GM18907 (cell line): ENCODE data around the gene ZNF106.

ENCODE experiments used
- ATAC-seq: cut with Tn5 transposase; IDR thresholded peaks from one replicate; pipeline ENCODE4 v1.9.1; 2021; ENCODE audit warnings: mild to moderate bottlenecking, moderate library complexity; ENCODE audit not compliant: unreplicated experiment

Gene ZNF106

DNA sequence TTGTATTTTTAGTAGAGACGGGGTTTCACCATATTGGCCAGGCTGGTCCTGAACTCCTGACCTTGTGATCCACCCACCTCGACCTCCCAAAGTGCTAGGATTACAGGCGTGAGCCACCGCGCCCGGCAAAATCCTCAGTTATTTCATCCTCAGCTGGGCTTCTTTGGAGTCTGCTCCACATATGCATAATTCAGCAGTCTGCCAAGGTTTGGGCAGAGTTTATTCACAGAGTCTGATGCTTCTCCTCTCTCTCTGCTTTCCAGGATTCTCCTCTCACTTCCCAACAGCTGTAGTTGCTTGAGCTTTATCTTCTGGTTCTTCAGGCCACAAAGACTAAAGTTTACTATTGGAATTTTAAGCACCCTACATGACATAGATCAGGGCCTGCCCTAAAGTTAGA lies 8.2 kb downstream of the ZNF106 start:
- ATAC-seq = no peak

DNA sequence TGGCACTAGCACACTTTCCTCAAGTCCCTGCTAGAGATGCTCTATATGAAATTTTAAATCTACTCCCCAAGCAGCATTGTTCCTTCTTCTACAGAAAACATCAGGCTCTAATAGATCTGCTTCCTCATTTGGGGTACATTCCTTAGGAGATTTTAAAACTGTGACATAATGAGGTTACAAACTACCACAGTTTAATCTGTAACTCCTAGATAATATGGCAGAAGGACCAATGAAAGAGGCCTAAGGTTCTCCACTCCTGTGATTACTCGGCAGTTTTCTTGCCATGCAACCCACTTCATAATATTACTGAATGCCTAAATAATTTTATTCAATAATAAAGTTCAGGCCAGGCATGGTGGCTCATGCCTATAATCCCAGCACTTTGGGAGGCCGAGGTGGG lies 16.1 kb downstream of the ZNF106 start:
- ATAC-seq = no peak

DNA sequence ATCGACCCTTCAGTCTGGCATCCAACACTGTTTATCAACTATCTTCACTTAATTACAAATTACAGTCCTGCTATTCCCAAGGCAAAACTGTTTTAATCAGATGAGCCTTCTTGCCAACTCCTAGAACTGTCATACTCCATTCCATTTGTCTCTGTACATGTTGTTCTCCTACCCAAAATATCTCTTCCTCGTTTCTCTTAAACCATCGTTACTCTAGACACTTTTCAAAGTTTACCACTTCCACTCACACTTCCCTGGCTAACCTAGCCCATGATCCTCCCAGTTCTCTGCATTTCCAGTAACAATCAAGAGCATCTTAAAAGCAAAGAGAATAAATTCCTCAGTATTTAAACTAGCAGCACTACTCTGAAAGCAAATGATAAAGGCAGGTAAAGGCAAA lies 19.9 kb downstream of the ZNF106 start:
- ATAC-seq = no peak

DNA sequence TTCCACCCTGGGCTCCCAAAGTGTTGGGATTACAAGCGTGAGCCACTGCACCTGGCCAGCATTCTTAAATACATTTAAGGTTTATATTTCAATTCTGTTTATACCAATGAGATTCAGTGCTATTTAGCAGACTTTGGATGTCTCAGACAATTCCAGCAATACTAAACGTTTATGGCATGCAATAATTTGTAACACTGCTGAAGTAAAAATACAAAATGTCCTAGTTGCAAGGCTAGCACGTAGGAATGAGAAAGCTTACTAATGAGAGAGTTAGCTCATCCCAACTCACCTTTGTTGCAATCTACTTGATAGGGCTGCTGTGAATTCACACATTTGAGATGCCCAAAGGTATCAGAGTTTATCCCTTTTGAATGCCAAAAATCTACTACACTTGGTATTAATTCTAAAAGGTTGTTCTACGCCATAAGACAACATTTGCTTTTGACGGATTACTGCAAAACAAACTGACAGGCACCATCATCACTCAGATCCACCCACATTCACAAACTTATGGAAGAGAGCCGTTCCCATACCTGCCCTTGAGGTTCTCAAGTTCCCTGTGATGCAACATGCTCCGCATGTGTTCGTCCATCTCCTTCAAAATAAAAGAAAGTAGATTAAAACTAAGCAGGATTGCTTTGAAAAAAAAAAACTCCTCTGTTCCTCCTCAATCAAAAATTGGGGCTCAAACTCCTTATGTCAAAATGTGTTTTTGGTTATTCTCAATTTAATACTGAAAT lies 25.3 kb downstream of the ZNF106 start:
- ATAC-seq = no peak

DNA sequence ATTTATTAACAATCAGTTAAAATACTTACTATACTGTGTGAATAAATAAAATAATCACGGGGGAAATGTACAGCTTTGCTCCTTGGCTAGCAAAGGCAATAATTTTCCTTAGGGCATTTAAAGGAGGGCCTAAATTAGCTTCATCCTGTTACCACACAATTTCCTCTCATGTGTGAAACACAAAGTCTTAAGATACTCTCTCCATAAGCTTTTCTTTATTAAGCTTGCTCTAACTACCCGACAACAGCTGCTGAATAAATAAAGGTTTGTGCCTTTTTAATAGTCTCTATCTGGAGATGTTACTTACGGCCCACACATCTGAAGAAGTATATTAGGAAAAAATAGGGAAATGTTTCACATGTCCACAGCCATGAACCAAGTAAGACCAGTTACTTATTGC lies 29.7 kb downstream of the ZNF106 start:
- ATAC-seq = no peak

DNA sequence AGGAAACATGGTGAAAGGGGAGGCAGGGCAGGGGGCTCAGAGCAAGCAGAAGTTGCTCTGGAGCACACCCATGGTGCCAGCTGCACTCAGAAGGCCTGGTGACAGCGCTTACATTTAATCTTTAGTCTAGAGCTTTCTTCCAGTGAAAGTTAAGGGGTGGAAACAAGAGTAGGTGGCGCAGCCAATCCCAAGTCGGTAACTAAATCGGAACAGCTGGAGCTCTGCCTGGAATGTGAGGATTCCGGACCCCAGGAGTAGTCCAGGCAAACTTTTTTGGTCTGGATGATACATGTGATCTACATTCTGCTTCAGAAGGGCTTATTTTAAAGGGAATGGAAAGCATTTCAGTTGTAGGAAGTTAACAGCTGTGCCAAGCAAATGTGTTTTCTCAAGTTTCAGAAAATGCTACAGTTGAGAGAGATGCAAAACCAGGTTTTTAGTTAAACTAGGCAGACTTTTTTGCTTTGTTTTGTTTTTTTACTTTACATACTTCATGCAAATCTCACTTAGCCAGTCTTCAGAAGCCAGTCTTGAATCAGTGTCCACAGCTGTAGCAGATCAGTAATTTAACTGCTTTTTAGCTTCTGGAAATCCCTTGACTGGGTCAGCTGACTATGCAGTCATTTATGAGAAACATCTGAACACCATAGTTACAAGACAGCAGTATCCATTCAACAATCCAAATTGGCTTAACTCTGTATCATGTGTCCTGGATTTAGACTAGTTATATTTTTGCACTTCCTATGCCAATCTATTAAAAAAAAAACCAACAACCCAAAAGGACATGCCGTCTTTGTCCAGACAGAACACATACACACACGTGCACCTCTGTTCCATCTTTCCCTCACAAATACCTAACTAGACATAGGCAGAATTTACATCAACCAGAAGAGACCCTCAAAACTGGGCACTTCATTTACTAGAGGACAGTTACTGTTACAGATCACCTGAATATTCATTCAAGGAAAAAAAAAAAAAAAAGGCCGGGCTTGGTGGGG lies 33.2 kb downstream of the ZNF106 start:
- peak; percentile 70 for ATAC-seq

DNA sequence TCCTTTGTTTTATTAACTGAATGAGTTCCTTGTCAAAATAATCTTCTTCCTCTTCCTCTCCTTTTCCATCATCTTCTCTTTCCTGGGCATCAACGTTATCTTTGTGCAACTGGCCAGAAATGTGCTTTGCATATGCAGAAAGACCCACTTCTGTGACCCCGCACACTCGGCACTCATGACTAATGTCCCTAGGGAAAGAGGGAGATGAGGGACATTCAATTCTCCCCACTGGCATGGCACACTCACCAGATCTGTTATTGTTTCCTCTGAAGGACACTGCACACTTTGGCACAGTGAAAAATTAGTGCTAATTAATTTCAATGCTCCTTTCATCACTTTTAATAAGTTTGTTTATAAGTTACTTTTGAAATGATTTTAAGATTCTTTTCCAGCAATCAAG lies 34.0 kb downstream of the ZNF106 start:
- no peak for ATAC-seq

DNA sequence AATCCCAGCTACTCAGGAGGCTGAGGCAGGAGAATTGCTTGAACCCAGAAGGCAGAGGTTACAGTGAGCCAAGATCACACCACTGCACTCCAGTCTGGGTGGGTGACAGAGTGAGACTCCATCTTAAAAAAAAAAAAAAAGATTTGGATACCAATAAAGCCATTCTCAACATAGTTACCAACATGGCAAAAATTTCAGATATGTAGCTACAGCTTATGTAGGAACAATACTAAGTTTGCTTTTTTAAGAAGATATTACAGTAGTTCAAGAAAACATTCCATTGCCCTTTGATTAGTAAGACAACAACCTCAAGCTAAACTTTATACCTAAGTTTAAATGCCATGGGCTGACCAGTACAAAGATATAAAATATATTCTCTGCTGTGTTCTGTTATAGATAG lies 34.4 kb downstream of the ZNF106 start:
- no peak for ATAC-seq

DNA sequence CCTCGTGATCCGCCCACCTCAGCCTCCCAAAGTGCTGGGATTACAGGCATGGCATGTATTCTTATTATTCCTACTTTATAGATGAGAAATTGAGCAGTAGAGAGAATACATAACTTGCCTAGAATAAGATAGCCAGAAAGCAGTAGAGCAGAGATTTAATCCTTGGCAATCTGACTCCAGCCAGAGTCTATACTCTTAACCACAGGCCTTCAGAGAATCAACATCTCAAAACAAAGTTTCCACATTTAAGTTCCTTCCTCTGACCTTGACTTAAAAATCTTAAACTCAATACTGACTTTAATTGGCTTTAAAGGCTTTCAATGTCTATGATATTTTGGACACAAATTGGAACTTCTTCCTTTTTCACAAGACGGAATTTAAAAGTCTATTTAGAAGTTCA lies 37.1 kb downstream of the ZNF106 start:
- ATAC-seq = no peak

DNA sequence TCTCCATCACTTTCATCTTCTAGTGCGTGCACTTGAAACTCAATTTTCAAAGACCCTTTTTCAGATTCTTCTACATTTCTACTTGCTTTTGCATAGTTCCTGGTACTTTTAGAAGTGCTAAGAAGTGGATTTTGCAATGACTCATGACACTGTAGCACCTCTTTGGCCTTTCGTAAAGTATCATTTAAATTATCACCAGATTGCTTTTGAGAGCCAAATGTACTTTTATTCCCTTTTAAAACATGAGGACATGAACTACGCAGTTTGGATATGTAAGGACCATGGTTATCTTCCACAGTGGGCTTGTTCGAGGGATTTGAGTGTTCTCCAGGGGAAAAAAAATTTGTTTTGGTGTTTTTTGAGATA lies 40.5 kb downstream of the ZNF106 start:
- no peak for ATAC-seq

DNA sequence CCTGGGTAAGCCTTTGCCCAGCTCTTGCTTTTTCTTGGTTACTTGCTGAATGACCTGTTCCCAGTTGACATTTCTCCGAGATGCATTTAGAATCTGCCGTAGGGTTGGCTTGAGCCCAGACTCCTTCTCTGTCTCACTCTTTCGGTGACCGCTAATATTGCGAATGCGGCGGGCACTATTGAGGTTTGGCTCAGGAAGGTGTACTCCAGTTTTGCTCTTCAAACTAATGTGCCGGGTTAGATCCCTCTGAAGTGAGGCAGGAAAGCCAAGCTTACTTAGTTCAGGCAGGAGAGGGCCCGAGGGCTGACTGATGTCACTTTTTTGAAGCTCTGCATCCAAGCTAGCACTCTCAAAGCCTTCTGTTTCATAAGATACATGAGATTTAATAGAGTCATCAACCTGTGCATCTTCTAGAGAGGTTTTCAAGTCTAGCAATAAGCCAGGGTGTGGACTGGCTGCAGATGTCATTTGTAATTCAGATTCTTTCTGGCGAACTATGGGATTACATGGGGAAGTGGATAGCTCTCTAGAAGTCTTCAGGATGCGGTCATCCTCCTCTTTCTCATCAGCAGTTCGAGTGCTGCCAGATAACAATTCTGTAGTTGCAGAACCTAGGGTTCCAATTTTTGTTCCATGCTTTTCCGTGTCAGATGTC lies 41.0 kb downstream of the ZNF106 start:
- ATAC-seq = no peak

DNA sequence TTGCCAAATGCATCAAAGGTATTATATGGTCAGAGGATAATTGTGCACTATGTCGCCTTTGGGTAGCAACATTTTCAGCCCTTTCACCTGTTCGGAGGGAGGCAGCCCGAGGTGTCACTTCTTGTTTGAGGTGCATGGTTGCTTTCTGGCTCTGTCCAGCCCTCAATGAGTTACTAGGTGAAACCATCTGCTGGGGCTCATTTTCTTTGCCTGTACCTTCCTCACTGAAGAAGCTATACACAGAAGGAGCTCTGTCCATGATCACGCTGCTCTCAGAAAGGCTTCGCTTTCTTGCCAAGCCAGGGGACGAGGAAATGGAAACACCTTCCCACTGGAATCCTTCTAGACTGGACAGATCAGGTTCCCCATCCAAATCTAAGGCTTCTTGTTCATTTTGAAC lies 42.7 kb downstream of the ZNF106 start:
- ATAC-seq = no peak

DNA sequence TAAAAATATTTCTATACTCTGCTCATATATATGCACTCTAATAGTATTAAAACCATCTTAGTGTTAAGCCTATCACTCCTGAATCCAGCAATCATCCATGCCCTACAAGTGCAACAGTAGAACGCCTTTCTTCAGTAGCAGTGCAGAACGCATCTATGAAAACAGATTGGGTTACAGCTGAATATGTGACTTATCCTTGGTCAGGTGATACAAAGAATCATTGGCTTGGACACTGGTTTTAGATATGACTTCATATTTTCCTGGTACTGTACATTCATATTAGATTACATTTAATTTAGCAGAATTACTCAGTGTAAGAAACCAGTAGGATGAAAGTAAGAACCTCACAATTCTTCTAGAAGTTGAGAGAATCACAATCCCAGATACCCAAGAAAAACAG lies 43.3 kb downstream of the ZNF106 start:
- no peak for ATAC-seq

DNA sequence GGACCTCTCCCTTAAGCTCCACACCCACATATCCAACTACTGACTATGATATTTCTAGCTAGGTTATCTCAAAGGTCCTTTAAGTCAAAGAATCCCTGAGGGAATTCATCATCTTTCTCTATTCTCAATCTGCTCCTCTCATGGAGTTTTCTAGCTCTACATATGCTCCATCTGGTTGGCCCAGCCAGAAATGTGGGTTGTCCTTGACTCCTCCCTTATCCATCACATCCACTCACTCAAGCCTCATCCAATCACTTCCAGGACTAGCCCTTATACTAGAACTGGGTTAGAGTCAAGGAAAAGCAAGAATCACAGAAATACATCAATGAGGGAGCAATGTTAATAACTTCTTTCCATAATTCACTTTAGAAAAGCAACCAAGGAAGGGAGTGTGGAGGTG lies 45.4 kb downstream of the ZNF106 start:
- no peak for ATAC-seq

DNA sequence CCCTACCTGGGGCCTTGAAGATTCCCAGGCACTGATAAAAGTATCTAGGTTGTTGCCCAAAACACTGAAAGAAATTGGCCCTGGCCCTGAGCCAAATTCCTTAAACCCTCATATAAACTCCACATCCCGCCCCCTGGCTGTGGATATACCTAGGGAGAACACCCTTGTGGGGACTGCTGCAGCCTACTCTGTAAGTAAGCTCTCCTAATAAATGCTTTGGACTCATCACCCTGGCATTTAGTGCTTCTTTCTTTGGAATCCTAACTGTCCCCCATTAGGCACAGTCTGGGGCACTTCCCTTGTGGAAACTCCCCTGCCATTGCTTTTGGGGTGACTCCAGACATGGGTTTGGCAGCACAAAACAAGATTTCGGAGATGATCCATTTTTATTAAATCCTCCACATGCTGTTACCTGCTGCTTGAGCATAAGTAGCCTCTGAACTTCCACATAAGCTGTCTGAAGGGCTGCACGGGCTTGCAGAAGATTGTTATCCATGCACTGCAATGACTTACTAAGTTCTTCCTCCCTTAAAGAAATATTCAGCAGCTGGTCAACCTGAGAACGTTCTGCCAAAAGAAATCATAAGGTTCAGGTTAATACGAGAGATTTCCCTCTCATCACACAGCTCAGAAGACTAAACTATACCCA lies 46.4 kb downstream of the ZNF106 start:
- ATAC-seq = no peak

DNA sequence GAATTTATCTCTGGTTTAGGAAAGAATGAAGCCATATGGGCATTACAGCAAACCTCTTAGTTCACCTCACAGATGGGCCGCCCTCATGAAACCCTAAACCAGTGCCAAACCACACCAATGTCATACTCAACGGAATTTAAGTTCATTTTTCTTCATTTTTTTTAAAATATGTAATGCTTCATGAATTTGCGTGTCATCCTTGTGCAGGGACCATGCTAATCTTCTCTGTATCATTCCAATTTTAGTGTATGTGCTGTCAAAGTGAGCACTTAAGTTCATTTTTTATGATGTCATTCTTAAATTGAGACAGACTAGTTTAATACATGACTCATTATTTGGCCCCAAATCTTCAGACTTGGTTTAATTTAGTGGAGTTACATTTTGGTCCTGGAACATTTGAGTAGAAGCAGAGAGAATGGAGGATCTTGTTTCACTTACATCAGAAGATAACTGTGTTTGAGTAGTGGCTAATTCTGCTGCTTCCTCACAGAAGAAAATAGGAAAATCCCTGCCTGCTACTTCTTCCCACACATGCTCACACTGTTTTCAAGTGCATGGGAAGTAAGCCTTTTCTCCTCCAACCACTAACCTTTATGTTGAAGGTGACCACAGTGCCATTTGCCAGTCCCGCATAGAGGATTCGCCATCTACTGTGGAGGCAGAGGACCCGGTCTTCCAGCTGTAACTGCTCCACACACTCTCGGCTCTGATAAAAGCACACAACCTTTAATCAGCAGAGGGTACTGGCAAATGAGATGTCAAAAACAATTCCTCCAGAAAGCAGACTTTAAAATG lies 63.3 kb downstream of the ZNF106 start:
- no peak for ATAC-seq

DNA sequence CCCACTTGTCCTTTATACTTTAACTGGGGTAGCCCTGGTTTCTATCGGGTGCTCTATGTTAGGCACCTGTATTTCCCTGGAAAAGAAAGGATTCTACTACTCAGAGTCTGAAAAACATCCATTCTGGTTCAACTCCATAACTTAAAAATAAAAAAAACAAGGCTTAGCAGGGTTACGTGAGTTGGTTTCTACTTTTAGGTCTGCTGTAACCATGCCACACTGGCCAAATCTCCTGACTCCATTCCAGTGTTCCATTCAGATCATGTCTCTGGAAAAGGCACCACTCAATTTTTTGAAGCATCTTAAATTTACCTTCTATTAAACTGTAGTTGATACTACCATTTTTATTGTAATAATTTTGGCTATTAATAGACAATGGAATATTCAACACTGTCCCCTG lies 69.6 kb downstream of the ZNF106 start:
- no peak for ATAC-seq

DNA sequence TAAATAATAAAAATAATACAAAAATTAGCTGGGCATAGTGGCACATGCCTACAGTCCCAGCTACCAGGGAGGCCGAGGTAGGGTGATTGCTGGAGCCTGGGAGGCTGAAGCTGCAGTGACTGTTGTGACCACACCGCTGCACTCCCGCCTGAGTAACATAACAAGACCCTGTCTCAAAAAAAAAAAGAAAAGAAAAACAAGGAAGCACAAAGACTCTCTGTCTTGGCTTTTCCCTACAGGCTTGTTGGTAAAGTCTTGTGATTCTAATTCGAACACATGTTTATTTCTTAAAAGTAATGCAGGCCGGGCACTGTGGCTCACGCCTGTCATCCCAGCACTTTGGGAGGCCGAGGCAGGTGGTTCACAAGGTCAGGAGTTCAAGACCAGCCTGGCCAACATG lies 71.6 kb downstream of the ZNF106 start:
- no peak for ATAC-seq

DNA sequence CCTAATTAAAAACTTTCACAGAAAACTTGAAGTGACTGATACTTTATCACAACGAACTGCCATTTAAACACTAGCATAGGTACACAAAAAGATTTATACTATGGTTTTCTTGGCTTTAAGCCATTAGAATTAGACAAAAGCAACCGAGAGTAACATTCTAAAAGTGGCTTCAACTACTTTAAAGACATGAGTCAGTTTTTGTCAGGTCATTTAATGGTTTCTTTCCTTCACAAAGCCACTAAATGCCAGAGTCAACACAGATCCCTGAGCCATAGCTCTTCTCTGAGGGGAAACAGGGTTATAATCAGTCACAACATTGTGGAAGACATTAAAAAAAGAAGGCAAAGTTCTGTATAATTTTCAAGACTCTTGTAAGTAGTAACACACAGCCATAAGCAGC lies 77.0 kb downstream of the ZNF106 start:
- ATAC-seq = no peak

DNA sequence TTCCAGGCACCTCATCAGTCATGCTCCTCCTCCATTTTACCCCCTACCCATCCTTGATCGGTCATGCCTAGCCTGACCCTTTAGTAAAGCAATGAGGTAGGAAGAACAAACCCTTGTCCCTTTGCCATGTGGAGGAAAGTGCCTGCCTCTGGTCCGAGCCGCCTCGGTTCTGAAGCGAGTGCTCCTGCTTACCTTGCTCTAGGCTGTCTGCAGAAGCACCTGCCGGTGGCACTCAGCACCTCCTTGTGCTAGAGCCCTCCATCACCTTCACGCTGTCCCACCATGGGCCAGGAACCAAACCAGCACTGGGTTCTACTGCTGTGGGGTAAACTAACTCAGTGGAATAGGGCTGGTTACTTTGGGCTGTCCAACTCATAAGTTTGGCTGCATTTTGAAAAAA lies 79.1 kb downstream of the ZNF106 start:
- no peak for ATAC-seq
